MM.1S (cell line): ENCODE measurements around the gene FHL3.

Source experiments
- DNase-seq: peaks from one replicate; pipeline ENCODE4 v3.0.0-alpha.2; 2015
- H2AFZ ChIP-seq: fragments of 300-600 bp; sonication (generic); 2 replicates; pipeline ENCODE4 v1.6.0; 2016; ENCODE audit warnings: antibody characterized with exemption, low read length
- H3F3A ChIP-seq: fragments of 300-600 bp; sonication (generic); 2 replicates; pipeline ENCODE4 v1.6.1; 2016; ENCODE audit warnings: mild to moderate bottlenecking, antibody characterized with exemption, low read length, moderate library complexity, mixed read lengths; ENCODE audit not compliant: insufficient read depth
- H3K27ac ChIP-seq: fragments of 300-600 bp; sonication (generic); 2 replicates; pipeline ENCODE4 v1.5.1; 2016; ENCODE audit warnings: mild to moderate bottlenecking, low read length
- H3K27me3 ChIP-seq: fragments of 300-600 bp; sonication (generic); replicated peaks from 2 replicates; pipeline ENCODE4 v1.6.0; 2016; ENCODE audit warnings: low read length; ENCODE audit not compliant: insufficient read depth
- H3K36me3 ChIP-seq: fragments of 300-600 bp; sonication (generic); replicated peaks from 2 replicates; pipeline ENCODE4 v1.6.1; 2016; ENCODE audit warnings: mild to moderate bottlenecking, low read length, mixed read lengths; ENCODE audit not compliant: insufficient read depth
- H3K4me1 ChIP-seq: fragments of 300-600 bp; sonication (generic); 2 replicates; pipeline ENCODE4 v1.6.1; 2016; ENCODE audit warnings: low read length, mixed read lengths
- H3K4me2 ChIP-seq: fragments of 300-600 bp; sonication (generic); 2 replicates; pipeline ENCODE4 v1.6.0; 2016; ENCODE audit warnings: low read depth, low read length
- H3K4me3 ChIP-seq: fragments of 300-600 bp; sonication (generic); 2 replicates; pipeline ENCODE4 v1.5.1; 2016; ENCODE audit warnings: low read length, mixed read lengths
- H3K79me2 ChIP-seq: fragments of 300-600 bp; sonication (generic); 2 replicates; pipeline ENCODE4 v1.6.1; 2016; ENCODE audit warnings: mixed run types, low read length, mixed read lengths
- H3K9ac ChIP-seq: fragments of 300-600 bp; sonication (generic); 2 replicates; pipeline ENCODE4 v1.6.1; 2016; ENCODE audit warnings: low read length, mixed read lengths
- H3K9me2 ChIP-seq: fragments of 300-600 bp; sonication (generic); replicated peaks from 2 replicates; pipeline ENCODE4 v1.6.1; 2016; ENCODE audit warnings: mild to moderate bottlenecking, low read length, mixed read lengths; ENCODE audit not compliant: insufficient read depth
- H3K9me3 ChIP-seq: fragments of 300-600 bp; sonication (generic); replicated peaks from 2 replicates; pipeline ENCODE4 v1.6.1; 2016; ENCODE audit warnings: mild to moderate bottlenecking, low read length, mixed read lengths; ENCODE audit not compliant: insufficient read depth
- H4K20me1 ChIP-seq: fragments of 300-600 bp; sonication (generic); 2 replicates; pipeline ENCODE4 v1.6.1; 2016; ENCODE audit warnings: mild to moderate bottlenecking, low read length, moderate library complexity, mixed read lengths; ENCODE audit not compliant: insufficient read depth
- EZH2 ChIP-seq: fragments of 300-600 bp; sonication (generic); optimal IDR thresholded peaks from 2 replicates; pipeline ENCODE3; 2017; ENCODE audit warnings: low read depth, mild to moderate bottlenecking, antibody characterized with exemption, low read length, mixed read lengths
- EZH2phosphoT487 ChIP-seq: fragments of 300-600 bp; sonication (generic); IDR thresholded peaks from 2 replicates; pipeline ENCODE4 v1.6.1; 2018; ENCODE audit warnings: antibody characterized with exemption, low read length
- TF ChIP-seq, protein P1 (sequence below): fragments of 300-600 bp; sonication (generic); IDR thresholded peaks from 2 replicates; pipeline ENCODE4 v1.5.1; 2016; ENCODE audit warnings: antibody characterized with exemption, low read length, mixed read lengths

FHL3 gene

GRCh38 chr1:37954316-37954971, 50.9 kb downstream of the FHL3 start:
- no peaks in the 10 kb centered on the region; the same call in 1 of the 2 replicates for H3F3A ChIP-seq
- TF ChIP-seq EZH2 (no peak), EZH2phosphoT487 (no peak)
- TF ChIP-seq, protein P1, sequence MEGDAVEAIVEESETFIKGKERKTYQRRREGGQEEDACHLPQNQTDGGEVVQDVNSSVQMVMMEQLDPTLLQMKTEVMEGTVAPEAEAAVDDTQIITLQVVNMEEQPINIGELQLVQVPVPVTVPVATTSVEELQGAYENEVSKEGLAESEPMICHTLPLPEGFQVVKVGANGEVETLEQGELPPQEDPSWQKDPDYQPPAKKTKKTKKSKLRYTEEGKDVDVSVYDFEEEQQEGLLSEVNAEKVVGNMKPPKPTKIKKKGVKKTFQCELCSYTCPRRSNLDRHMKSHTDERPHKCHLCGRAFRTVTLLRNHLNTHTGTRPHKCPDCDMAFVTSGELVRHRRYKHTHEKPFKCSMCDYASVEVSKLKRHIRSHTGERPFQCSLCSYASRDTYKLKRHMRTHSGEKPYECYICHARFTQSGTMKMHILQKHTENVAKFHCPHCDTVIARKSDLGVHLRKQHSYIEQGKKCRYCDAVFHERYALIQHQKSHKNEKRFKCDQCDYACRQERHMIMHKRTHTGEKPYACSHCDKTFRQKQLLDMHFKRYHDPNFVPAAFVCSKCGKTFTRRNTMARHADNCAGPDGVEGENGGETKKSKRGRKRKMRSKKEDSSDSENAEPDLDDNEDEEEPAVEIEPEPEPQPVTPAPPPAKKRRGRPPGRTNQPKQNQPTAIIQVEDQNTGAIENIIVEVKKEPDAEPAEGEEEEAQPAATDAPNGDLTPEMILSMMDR: no peak
- no peaks in the 10 kb centered on the region for H3K79me2 ChIP-seq
- H3K4me1 ChIP-seq: no peaks in the 10 kb centered on the region
- no peaks in the 10 kb centered on the region for H3K36me3 ChIP-seq
- H3K4me2 ChIP-seq: no peak overlapping the region
- no peak overlapping the region for H3K9ac ChIP-seq
- no peaks in the 10 kb centered on the region for H3K27me3 ChIP-seq
- no peaks in the 10 kb centered on the region for H3K9me2 ChIP-seq
- H3K4me3 ChIP-seq: no peak overlapping the region
- no peaks in the 10 kb centered on the region for H4K20me1 ChIP-seq
- no peaks in the 10 kb centered on the region for H3K9me3 ChIP-seq
- no peak for DNase-seq
- H2AFZ ChIP-seq: no peak overlapping the region
- H3K27ac ChIP-seq: no peak overlapping the region

- no peak overlapping the region for H3K4me3 ChIP-seq
- no peaks in the 10 kb centered on the region; the same call in 1 of the 2 replicates for H3F3A ChIP-seq
- H3K4me2 ChIP-seq: no peak overlapping the region
- H4K20me1 ChIP-seq: no peaks in the 10 kb centered on the region
- H3K9me3 ChIP-seq: no peaks in the 10 kb centered on the region
- no peak for DNase-seq
- no peak overlapping the region for H3K27ac ChIP-seq
- H3K79me2 ChIP-seq: no peaks in the 10 kb centered on the region
- no peaks in the 10 kb centered on the region for H3K27me3 ChIP-seq
- H3K9me2 ChIP-seq: no peaks in the 10 kb centered on the region
- H3K36me3 ChIP-seq: no peaks in the 10 kb centered on the region
- no peak overlapping the region for H2AFZ ChIP-seq
- no peaks in the 10 kb centered on the region for H3K4me1 ChIP-seq
- no peak overlapping the region for H3K9ac ChIP-seq
- TF ChIP-seq EZH2: no peak
- TF ChIP-seq, protein P1: no peak
- no peak for TF ChIP-seq EZH2phosphoT487
Observed at GRCh38 chr1:37952738-37953137, 52.6 kb downstream of the FHL3 start.

- H3K9me2 ChIP-seq: no peaks in the 10 kb centered on the region
- H3F3A ChIP-seq: no peaks in the 10 kb centered on the region; the same call in 1 of the 2 replicates
- no peaks in the 10 kb centered on the region for H3K27me3 ChIP-seq
- no peak overlapping the region for H3K27ac ChIP-seq
- H3K9me3 ChIP-seq: no peaks in the 10 kb centered on the region
- DNase-seq: no peak
- H2AFZ ChIP-seq: no peak overlapping the region
- no peaks in the 10 kb centered on the region for H3K36me3 ChIP-seq
- H3K4me1 ChIP-seq: peaks cover 5% of the 10 kb centered on the region; the same call in 1 of the 2 replicates
- no peaks in the 10 kb centered on the region for H4K20me1 ChIP-seq
- TF ChIP-seq, protein P1: no peak
- TF ChIP-seq EZH2 (no peak), EZH2phosphoT487 (no peak)
- H3K4me2 ChIP-seq: no peak overlapping the region
- H3K9ac ChIP-seq: no peak overlapping the region
- no peak overlapping the region for H3K4me3 ChIP-seq
- H3K79me2 ChIP-seq: no peaks in the 10 kb centered on the region
Observed at GRCh38 chr1:37951783-37952624, 53.3 kb downstream of the FHL3 start.
